Heart right ventricle (tissue), 16 donors: Measurements from ENCODE around the gene TSHZ3. TPM values are rescaled to one million over a fixed set of nuclear protein-coding genes. Genes with fewer than 3 reads are reported as not detected.

Source experiments
- ATAC-seq, 8 donors: fragments of 200-7000 bp; cut with Tn5 transposase; one replicate each; pipeline ENCODE4 v1.9.1; 2020; ENCODE audit warnings: mild to moderate bottlenecking in 8 of 8, moderate library complexity in 8 of 8, moderate number of reproducible peaks in 1 of 8
- DNase-seq, 2 donors: peaks; one replicate each; pipeline ENCODE4 v3.0.0-alpha.2; 2020
- H3K27ac ChIP-seq, 10 donors: fragments of 200-600 bp; sonication (generic) in 2 of 10; one replicate each; pipeline versions ENCODE4 v1.5.0 to v1.8.0; 2020 to 2022; ENCODE audit warnings: mild to moderate bottlenecking in 3 of 10
- H3K27me3 ChIP-seq, 7 donors: fragments of 200-600 bp; one replicate each; pipeline ENCODE4 v1.8.0; 2021 to 2022; ENCODE audit warnings: mild to moderate bottlenecking in 2 of 7
- H3K36me3 ChIP-seq, 9 donors: fragments of 200-600 bp; sonication (generic) in 1 of 9; one replicate each; pipeline versions ENCODE4 v1.5.0 to v1.8.0; 2020 to 2022; ENCODE audit warnings: mild to moderate bottlenecking in 2 of 9
- H3K4me1 ChIP-seq, 9 donors: fragments of 200-600 bp; sonication (generic) in 1 of 9; one replicate each; pipeline versions ENCODE4 v1.5.0 to v1.8.0; 2020 to 2022; ENCODE audit warnings: mild to moderate bottlenecking in 4 of 9
- H3K4me3 ChIP-seq, 10 donors: fragments of 200-600 bp; sonication (generic) in 2 of 10; one replicate each; pipeline versions ENCODE4 v1.5.0 to v1.8.0; 2020 to 2022; ENCODE audit warnings: mild to moderate bottlenecking in 7 of 10, moderate library complexity in 2 of 10
- H3K9me3 ChIP-seq, 11 donors: fragments of 200-600 bp in 10 of 11; sonication (generic) in 2 of 11; one replicate each; pipeline versions ENCODE4 v1.5.0 to v1.8.0; 2013 to 2022; ENCODE audit warnings: mild to moderate bottlenecking in 2 of 11, control low read depth in 1 of 11, moderate library complexity in 1 of 11
- WGBS, 2 donors: extraction: QIAGEN DNeasy Blood & Tissue Kit; methylation state at CpG; one replicate each; pipeline ENCODE4 v1.1.7; 2013; ENCODE audit warnings: inconsistent platforms in 1 of 2; 5-methylcytosine and 5-hydroxymethylcytosine counted together
- intact Hi-C, 10 donors: fragments of 100-400 bp; cut with DNase I; formaldehyde crosslinking; loops; one replicate each; pipeline versions ENCODE4 v1.11.1 to v1.14.2; 2022
- polyA plus RNA-seq, 2 donors: library from polyadenylated mRNA; stranded (reverse); fragments of 200-250 nt; gene quantifications; one replicate each; pipeline ENCODE4 v1.2.3, GENCODE V29; 2013
- total RNA-seq, 10 donors: library from RNA; stranded (reverse); fragmentation: NEBNext Ultra II Directional in 3 of 10; extraction: Animal tissue kit (Norgen Biotek cat#: 25700) in 3 of 10; gene quantifications; one replicate each; pipeline versions ENCODE4 v1.2.1 to v1.2.4, GENCODE V29; 2021 to 2023
- TF ChIP-seq, protein P1 (sequence below), 9 donors: fragments of 200-600 bp; sonication (generic) in 2 of 9; IDR thresholded peaks; one replicate each; pipeline versions ENCODE4 v1.5.0 to v1.8.0; 2021 to 2022; ENCODE audit warnings: antibody characterized with exemption in 9 of 9, mild to moderate bottlenecking in 5 of 9, moderate library complexity in 1 of 9
- donor health status: Arrhythmogenic right ventricular cardiomyopathy.
- donor health status: ischemic (EF 13 %, LVEDD 7.1; RV severe dilation, severe dysfunction).
- donor health status: healthy with polysubstance abuse.
- donor health status: DM: no; HTN: yes; CAD: no.
- donor health status: DM: no; HTN: no; CAD: no.
- donor health status: ischemic (EF 25% LVEDD 6.9; RV normal size, moderate dysfunction).
- donor health status: ischemic (EF 25% LVEDD 5.7; RV mildly dilated, moderate dysfunction).
- donor health status: healthy.
- donor health status: DM: yes; HTN: yes; CAD: no.
- donor health status: Ischemic cardiomyopathy.
- donor health status: ischemic (EF 35%, LVEDD 5.7; RV mildly dilated, moderate dysfunction).
- donor health status: nonischemic (EF 11% LVEDD 7.7; RV severe dilation, severe dysfunction).
- donor health status: DM: yes; HTN: yes; CAD: no.
- donor health status: PGD.
- donor health status: ischemic (EF 29% LVEDD 5.4; RV normal size, mild dysfunction).
- donor health status: nonischemic (EF 23%, LVEDD 6.1; RV moderate dilation, normal function).

Gene TSHZ3
- total and polyA plus RNA-seq, 12 donors, result 1.7 to 5.0 (median 3.1) TPM

DNA sequence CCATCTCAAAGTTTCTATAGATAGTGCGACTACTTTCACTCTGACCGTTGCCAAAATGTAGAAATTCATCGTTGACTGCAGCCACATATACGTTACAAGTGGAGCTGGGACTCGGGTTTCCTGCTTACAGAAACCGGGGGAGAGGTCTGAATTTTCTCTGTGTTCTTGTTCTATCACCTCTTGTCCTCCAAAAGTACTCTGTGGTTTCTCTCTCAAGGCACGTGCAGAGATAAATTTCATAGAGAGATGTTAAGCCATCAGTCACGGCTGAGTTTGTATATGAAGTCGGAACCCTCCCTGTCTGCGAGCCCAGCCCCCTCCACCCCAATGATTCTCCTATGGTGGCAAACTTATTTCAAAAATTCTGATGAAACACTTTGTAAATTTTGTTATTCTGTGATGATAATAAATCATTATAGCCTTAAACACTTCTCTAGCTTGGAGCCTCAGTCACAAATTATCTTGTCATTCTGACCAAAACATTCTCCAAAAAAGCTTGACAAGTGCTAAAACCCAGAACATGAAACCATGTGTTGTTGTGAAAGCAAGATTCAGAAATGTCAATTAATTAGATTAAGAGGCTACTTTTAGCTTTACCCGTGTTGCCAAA is 87.5 kb downstream of the TSHZ3 start:
- TF ChIP-seq, protein P1, sequence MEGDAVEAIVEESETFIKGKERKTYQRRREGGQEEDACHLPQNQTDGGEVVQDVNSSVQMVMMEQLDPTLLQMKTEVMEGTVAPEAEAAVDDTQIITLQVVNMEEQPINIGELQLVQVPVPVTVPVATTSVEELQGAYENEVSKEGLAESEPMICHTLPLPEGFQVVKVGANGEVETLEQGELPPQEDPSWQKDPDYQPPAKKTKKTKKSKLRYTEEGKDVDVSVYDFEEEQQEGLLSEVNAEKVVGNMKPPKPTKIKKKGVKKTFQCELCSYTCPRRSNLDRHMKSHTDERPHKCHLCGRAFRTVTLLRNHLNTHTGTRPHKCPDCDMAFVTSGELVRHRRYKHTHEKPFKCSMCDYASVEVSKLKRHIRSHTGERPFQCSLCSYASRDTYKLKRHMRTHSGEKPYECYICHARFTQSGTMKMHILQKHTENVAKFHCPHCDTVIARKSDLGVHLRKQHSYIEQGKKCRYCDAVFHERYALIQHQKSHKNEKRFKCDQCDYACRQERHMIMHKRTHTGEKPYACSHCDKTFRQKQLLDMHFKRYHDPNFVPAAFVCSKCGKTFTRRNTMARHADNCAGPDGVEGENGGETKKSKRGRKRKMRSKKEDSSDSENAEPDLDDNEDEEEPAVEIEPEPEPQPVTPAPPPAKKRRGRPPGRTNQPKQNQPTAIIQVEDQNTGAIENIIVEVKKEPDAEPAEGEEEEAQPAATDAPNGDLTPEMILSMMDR (IDR thresholded peaks at IDR 0.05), result no peak
- intact Hi-C loops, result loop anchor here in 1 of 10 donors (10.0 kb wide), 1 partner anchor 207 kb away; no protein-coding TSS in a partner anchor
- no peak overlapping the region for H3K27ac ChIP-seq
- no peaks in the 10 kb centered on the region for H3K9me3 ChIP-seq
- H3K4me1 ChIP-seq, result peaks cover 0 to 18% (median 6%) of the 10 kb centered on the region in 9 donors
- peaks cover 0 to 34% (median 6%) of the 10 kb centered on the region in 7 donors for H3K27me3 ChIP-seq
- WGBS, 2 donors, result 51% methylated on average over 11 of the region's 11 CpGs
- H3K4me3 ChIP-seq, result no peak overlapping the region
- DNase-seq (no peak), ATAC-seq (no peak)
- no peaks in the 10 kb centered on the region for H3K36me3 ChIP-seq

DNA sequence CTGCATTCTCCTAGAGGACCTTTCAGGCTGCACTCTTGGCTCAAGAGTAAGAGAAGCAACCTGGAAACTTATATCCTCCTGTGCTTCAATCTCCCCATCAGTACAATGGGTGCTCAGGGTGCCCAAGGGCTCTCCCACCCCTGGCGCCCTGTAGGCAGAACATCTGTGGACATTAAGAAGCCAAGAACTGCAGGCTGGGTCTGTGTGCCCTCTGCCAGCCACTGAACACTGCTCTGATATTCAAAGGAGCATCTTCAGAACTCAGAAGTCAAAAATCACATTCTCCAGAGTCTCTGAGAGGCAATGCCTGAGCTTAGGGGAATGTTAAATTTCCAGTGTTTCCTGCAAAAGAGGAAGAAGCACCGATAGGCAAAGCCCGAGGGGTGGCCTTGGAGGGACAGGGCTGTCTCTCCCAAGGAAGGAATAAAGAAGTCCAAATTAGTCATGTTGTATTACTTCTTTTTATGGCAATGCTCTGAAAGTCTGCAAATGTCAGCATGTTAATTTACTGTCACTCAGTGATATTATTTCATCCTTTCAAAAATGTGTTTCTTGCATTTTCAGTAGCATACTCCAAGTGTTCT is 88.1 kb downstream of the TSHZ3 start:
- Histone ChIP-seq H3K27me3 (peaks cover 0 to 34% (median 6%) of the 10 kb centered on the region in 7 donors), H3K27ac (no peak overlapping the region), H3K4me1 (peaks cover 0 to 18% (median 6%) of the 10 kb centered on the region in 9 donors), H3K36me3 (no peaks in the 10 kb centered on the region), H3K4me3 (no peak overlapping the region), H3K9me3 (no peaks in the 10 kb centered on the region)
- TF ChIP-seq, protein P1 (IDR thresholded peaks at IDR 0.05), result no peak
- DNase-seq (no peak), ATAC-seq (no peak)
- 51 to 53% methylated on average over 3 of the region's 3 CpGs for WGBS, 2 donors
- intact Hi-C loops, result loop anchor here in 1 of 10 donors (10.0 kb wide), 1 partner anchor 206 kb away; no protein-coding TSS in a partner anchor

DNA sequence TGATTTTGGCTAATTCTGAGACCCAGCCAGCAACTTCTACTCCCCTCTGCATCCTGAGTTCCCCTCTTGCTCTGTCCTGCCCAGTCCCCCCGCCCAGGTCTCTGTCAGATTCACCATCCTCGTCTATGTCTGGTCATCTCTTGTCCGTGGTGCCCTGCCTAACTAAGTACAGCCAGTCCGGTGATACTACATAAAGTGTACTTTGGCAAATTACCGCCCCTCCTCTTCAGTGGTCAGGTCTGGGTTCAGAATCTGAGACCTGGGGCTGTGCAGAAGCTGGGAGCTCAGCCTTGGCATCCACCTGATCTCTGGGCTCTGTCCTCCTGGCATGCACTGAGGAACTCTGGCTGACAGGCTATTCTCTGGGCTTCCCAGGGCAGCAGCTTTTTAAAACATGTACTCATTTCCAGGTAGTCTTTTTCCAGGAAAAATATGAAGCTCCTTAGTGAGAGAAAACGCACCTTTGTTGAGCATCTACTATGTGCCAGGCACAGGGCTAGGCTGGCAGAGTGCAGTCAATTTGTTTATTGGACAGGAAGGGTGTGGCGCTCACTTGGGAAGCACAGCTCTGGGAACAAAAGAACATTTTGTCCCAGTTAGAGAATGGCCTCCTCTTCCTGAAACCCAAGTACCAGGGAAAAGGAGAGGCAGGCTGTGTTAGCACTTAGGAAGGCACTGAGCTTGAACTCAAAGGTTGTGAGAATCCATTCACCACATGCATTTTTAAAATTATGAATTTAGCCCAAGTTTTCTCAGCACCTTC is 88.9 kb downstream of the TSHZ3 start:
- ATAC-seq (no peak), DNase-seq (no peak)
- Histone ChIP-seq H3K27ac (no peak overlapping the region), H3K27me3 (peaks cover 0 to 34% (median 6%) of the 10 kb centered on the region in 7 donors), H3K4me3 (no peak overlapping the region), H3K36me3 (no peaks in the 10 kb centered on the region), H3K4me1 (peaks cover 0 to 18% (median 6%) of the 10 kb centered on the region in 9 donors), H3K9me3 (no peaks in the 10 kb centered on the region)
- 90 to 91% methylated on average over 7 of the region's 7 CpGs for WGBS, 2 donors
- intact Hi-C loops, result loop anchor here in 1 of 10 donors (10.0 kb wide), 1 partner anchor 206 kb away; no protein-coding TSS in a partner anchor
- TF ChIP-seq, protein P1 (IDR thresholded peaks at IDR 0.05), result no peak
